ENCODE measurements around the gene SLC7A1.

The SLC7A1 gene

DNA sequence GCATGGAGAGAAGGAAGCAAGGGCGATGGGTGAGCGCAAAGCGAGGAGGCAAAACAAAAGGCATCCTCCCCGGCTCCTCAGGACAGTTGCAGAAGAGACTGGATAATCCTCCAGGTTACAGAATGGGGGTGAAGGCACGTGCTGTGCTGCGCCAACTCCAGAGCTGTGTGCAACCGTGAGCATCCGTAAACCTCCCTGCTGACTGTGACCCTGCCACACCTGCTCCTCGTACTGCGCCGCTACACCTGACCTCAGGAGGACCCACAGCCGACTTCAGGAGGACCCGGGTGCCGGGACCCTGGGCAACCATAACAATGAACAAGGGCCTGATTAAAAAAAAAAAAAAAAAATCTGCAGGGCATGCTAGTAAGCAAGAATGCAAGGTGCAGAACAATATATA, 68.7 kb downstream of the SLC7A1 start:
- DNase-seq = no peak

DNA sequence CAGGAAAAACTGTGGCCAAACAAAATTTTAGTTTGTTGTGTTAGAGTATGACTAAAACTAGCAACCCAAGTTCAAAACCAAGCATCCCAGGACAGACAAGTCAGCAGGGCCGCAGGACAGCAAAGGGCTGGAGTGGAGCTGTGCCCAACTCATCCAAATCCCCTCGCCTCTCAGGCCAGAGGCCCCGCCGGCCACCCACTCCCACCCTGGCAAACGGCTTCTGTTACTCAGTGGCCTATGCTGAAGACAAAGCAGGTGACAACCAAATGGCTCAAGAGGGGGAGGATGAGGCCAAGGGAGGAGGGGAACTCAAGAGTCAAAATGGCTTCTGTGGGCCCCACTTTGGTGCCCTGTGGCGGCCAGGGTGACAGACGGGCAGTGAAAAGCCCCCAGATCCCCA, 69.7 kb downstream of the SLC7A1 start:
- no peak for DNase-seq

DNA sequence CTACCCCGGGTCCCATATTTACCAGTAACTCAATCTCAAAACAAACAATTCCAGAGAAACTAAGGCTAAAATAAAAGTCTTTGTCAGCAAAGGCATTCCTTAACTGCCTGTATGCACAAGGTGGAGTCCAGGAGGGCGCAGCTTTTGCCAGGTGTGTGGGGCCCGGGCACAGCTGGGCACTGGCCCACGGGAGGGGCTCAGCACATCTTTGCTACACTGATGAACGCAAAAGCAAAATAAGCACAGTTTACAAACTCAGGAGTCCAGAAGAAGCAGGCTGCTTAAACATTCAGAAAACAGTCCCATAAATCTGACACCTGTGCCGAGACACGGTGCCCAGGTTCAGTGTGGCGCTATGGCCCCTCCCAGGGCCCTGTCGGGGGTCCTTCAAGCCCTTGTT, 70.8 kb downstream of the SLC7A1 start:
- DNase-seq = no peak

DNA sequence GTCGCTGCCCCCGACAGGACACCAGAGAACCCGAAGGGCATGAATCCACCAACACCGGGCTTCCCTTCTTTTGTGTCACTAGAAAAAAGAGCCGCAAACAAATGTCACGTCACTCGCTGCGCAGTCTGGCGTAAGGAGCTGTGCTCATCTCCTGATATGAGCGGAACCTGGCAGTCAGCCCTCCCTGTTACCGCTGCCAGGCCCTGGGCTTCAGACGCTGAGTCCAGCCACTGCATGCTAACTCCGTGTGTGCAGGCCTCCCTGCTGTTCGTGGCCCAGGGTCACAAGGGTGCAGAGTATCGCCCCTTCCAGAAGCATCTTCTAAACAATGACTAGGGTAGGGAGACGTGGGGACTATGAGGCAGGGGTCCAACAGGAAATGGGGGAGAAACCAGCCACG, 71.3 kb downstream of the SLC7A1 start:
- DNase-seq = no peak

DNA sequence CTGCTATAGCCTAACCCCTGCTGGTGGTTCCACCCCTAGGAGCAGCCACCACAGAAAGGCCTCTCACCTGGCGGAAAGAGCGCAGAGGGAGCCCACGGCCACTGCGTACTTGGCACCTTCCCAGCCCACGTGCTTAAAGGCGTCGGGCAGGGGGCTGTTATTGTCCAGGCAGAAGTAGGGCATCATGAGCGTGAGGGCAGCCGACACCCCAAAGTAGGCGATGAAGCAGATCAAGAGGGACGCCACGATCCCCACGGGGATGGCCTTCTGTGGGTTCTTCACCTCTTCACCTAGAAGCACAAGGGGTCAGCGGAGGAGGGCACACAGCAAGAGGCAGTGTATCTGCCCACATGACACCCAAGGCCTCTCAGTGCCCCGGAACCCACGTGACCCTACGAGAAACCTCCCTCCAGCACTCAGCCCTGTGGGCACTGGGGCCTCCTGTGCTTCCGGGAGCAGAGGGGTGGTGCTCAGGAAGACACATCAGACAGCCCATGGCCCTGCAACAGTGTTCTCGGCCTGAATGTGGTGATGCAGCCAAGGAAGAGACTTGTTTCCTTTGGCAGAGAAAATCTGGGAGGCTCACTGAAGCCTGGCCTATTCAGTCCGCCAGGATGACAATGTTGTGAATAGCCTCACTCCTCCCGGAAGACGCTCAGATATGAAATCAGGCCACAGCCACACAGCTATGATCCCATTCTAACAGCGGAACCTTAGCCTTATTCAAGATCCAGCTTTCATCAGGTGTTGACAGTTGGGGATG, 72.1 kb downstream of the SLC7A1 start:
- DNase-seq = no peak

DNA sequence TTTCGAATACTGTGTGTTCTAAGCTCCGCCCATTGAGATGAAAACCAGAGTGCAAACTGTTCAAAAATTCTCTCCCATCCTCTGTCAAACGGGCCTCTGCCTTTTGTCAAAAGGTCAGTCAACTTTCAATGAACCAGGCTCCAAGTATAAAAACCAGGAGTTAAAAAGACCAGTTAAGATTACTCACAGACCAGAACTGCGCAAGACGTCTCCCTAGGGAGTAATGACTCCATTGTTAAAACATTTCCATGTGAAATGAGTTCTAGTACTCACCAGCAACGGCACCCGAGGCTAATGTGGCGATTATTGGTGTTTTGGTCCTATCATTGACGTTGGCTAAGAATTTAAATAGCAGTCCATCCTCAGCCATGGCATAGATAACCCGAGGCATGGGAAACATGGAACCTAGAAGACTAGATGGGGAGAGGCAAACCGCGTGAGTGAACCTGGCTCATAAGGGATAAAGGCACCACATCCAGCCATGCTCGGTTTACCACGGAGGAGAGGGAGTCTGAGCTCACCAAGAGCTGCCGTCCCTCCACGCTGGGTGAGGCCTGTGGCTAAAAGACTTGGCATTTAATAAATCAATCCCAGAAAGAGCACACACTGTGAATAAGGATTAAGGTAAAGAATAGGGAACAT, 73.3 kb downstream of the SLC7A1 start:
- no peak for DNase-seq

DNA sequence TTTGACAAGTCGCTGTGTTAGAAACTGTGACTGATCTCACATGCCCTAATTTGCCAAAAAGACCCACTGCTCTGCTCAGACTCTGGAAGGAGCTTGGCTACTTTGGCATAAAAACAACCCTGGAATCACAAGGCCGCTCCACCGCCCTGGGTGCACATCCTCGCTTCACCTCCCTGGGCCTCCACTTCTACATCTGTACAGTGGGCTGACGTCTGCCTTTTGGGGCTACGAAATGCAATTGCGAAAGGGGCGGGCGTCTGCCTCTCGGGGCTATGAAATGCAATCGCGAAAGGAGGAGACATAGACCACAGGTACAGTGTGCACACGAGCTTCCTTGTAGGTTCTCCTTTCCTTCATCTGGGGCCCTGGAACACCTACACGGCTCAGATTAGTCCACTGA, 74.2 kb downstream of the SLC7A1 start:
- no peak for DNase-seq

DNA sequence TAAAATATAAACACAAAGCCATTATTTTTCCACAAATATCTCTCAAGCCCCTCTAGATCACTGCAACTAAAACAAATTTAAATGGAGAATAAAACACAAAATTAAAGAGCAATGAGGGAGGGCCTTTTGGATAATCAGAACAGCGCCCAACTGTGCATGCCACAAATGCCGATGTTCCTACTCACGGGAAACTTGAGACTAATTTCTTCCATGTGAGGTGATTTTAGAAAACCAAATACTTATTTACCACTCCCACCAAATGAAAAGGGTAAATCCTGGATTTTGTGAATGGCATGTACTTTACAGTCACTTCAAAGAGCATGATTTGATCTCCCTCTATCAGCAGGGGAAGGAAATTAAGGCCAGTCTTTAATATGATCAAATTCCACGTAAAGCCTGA, 74.8 kb downstream of the SLC7A1 start:
- DNase-seq = no peak

DNA sequence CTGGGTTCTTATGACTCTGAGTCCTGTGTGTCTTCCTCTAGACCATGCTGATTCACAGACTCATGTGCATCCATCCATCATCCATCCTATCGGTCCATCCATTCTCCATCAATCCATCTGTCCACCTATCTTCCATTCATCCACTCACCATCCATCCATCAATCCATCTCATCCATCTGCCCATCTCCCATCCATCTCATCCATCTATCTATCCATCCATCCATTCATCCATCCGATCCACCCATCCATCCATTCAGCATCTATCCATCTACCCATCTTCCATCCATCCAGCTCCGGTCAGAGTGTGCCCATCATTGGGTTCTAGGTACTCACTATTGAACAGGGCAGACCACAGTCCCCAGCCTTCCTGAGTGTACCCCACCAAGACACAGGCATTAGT, 75.6 kb downstream of the SLC7A1 start:
- no peak for DNase-seq

DNA sequence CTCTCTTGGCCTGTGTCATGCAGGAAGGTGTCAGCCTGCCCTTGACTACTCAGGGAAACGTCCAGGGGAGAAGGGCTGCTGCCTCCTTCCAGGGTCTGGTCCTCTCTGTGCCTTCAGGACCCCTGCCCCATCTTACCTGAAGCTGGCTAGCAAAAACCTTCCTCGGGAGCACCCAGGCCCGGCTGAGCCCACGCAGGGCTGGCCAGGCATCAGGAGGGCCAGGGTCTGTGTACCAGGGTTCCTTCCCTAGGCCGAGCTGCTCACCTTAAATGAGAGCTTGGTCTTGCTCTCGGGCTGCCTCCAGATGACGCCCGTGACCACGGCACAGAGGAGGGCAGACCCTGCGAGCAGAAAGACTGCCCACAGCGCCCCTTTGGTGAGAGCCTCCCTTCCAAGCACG, 78.6 kb downstream of the SLC7A1 start:
- DNase-seq = no peak

DNA sequence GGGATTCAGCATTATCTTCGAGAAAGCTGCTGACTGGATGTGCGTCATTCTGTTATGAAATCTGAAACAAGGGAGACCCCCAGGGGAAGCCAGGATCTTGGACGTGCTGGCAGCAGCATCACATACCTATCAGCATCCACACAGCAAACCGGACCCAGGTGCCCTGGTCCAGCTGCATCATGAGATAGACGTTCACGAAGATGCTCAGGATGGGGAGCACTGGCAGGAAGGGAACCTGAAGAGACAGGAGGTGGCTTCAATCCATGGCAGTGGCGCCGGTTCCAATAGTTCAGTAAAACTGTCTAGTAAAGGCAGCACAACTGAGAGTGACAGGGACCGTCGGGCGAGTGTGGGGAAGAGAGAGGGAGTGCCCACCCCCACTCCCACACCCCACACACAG, 79.5 kb downstream of the SLC7A1 start:
- no peak for DNase-seq

DNA sequence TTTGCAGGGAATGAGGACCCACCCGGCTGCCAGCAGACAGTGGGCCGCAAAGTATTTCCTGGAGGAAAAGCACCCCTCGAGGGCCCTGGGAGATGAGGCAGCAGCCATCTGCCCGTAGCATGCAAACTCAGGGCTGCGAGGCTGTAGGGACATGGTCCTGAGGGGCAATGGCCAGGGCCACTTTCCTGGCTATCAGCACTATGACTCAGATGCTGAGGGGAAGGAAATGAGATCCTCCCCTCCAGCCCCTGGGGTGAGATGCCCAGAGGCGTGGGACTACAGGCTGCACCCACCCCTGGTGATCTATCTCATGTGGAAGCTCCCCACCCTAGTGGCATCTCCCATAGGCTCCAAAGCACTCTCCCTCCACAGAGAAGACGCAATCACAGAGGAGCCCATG, 80.1 kb downstream of the SLC7A1 start:
- DNase-seq = no peak

DNA sequence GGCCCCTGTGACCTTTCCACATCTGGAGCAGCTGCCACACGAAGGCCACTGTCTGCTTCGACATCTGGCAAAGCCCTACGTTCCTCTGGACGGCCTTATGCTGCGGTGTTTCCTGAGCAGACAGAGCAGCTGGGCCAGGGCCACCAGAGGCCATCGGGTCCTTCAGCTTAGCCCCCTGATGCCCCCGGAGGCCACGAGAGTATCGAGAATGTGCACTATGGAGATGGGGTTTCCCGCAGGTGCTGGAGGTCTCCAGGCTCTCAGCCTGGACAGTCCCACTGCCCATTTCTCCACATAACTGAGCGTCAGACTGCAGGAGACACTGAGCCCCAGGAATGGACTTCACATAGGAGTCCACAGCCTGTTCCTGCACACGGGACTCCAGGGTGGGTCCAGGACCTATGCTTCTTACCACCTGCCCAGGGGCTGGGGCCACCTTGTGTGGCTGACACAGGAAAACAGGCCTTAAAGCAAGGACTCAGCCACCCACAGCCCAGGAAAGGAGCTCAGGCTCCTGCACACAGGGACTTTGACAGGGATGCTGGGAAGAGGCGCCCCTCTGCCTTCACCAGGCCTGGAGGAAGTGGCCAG, 80.7 kb downstream of the SLC7A1 start:
- DNase-seq = no peak

DNA sequence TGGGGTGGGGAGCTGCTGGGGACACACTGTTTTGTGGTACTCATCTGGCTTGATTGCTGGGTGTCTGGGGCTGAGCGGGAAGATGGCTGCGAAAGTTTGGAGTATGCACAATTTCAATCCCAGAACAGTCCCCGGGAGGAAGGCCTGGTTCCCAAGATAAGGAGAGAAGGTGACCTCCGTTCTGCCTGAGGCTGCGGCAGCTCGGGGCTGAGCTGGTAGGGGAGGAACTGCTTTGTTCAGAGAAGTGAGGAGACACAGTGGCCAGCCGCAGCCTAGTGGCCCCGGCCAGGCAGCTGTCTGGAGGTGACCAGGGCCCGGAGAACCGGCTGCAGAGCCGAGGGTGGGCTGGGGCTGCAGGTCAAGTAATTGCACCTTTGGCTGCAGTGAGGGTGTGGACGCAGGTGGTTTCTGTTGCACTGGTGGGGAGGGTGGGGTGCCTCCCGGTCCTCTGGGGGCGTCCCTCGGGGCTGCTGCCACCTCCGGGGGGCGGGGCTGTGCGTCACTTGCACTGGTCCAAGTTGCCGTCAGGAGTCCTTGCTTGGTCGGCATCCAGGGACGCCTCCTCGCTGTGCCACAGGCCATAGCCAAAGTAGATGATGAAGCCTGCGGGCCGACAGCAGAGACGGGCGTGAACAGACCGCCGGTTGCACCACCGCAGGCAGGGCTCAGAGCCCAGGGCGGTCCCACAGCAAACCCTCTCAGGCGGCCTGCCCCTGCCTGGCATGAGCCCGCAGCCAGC, 81.3 kb downstream of the SLC7A1 start:
- DNase-seq = no peak

DNA sequence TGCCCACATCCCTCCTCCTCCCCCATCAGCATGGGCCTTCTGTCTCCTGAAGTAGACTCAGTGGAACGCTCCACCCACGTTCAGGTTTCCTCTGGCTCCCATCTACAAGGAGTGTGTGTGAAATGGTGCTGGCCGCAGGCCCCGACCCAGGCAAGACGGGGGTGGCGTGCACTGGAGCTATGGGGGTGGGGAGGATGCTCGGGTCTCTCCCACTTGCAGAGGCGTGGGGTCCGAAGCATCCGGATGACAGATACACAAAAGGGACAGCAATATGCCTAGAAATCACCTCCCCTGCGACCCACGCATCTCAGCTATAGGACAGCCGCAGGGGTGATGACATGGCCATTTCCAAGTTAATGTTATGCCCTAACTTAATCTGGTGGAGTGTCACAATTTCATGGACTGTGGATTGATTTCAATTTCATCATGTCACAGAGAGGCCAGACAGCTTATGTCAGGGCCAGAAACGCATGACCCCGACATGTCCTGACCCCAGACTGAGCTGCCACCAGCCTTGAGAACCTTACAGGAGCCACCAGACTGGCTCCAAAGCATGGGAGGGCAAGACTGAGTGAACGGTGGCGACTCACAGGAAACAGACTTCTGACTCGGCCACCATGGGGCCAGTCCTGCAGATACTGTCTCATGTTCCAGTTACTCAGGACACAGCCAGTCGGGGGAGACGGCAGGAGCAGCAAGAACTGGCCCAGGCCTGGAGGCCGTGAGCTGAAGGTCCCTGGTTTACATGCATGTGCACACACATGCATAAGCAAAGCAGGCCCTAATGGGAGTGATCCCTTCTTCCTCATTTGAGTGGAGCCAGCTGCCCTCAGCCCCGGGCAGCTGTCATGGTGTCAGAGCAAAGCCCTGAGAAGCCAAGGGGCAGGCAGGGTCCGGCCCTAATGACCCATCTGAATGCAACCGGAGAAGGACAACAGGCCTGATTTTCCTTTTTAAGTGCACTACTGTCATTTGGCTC, 82.2 kb downstream of the SLC7A1 start:
- DNase-seq = no peak

DNA sequence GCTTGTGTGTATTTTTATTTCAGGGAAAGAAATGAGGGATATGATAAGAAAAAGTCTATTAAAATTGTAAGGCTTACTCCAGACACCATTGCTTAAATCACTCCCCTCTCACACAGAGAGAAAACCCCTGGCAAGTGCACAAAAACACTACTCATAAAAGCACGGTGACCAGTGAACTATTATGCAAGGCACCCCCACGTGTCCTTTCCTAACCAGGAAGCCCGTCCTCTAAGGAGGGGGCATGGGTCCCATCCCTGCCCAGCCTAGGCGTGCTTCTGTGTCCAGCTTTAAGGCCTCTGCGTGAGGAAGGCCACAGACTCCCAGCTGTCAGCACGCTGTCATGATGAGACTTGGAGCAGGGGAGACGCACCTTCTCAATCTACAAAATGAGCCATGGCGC, 83.5 kb downstream of the SLC7A1 start:
- no peak for DNase-seq

DNA sequence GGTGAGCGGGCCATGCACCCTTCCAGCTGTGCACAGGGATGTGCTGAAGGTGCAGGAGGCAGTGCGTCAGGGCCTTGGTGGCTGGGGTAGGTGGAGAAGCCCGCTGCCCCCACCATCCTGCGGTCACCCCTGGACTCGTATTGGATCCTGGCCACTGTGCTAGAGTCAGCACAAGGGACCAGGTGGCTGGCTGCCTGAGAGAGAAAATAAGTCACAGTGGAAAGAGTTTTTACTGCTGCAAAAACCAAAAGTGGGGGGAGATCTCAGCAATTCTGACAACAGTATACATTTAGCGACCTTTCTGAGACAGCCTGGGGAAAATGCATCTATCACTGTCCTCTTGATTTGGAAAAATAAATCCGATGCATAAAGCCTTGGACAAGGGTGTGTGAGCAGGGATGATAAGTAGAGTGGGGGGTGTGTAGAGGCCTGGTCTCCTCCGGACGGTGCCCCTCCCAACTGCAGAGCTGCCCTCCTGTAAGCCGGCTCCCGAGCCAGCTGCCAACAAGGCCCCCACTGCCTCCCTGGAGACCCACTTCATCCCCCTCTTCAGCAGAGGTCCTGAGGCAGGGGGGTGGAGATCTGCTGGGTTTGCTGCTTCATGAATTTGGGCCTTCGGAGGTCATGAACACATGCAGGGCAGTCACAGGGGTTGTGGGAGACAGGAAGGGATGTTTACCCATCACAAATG, 84.2 kb downstream of the SLC7A1 start:
- DNase-seq = no peak

DNA sequence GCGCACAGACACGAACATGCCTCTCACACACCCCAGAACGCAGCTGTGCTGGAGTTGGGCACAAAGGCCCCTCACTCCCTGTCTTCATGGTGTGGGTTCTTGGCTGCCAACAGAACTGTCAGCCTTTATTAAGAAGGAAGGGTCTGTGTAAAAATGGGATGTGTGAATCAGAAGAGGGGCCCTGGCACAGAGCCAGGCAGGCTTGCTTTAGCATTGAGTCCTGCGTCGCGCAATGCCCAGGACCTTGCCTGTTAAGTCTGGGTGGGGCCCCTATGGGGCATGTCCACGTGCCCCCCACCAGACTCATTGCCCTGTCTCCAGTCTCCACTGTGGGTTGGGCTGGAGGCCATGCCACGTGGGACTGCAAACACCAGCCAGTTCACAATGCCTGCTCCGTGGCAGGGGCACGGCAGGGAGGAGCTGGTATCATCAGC, 84.8 kb downstream of the SLC7A1 start:
- no peak for DNase-seq

DNA sequence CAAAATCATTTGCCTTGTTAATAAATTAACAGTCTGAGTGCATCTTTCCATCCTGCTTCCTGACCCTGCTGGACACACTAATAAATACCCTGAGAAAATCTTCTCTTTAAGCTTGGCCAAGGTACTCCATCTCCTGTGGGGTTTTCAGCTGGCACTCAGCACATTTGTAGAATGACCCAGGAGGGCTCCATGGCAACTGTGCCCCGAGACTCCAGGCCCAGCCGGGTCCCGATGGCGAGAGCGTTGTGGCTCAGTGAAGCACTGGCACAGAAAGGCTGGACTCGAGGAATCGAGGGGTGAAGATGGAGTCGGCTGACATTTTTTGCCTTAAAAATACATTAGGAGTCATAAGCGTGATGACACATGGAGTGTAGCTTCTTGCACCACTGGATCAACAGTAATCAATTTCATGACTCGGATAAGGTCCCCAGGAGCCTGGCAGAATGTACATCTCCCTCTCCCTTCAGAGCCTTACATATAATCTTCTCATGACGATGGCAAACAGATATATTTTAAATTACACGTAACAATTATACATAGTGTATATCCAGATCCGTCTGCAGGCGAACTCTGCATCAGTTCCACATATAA, 85.4 kb downstream of the SLC7A1 start:
- DNase-seq = no peak

DNA sequence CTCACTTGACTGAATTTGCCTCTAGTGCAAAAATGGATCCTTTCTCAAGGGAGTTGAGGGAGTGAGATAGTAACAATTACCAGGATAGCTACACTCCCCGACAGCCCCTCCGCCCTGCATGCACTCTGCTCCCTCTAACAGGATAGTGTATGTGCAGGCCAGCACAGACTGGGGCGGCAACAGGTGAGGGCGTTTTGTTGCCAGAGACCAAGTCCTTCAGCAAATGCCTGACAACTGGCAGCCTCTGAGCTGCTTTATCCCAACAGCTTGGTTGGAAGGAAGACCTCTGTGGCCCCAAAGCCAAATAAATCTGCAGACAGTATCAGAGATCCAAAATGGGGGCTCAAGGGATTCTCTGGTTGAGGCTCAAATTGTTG, 86.6 kb downstream of the SLC7A1 start:
- no peak for DNase-seq

DNA sequence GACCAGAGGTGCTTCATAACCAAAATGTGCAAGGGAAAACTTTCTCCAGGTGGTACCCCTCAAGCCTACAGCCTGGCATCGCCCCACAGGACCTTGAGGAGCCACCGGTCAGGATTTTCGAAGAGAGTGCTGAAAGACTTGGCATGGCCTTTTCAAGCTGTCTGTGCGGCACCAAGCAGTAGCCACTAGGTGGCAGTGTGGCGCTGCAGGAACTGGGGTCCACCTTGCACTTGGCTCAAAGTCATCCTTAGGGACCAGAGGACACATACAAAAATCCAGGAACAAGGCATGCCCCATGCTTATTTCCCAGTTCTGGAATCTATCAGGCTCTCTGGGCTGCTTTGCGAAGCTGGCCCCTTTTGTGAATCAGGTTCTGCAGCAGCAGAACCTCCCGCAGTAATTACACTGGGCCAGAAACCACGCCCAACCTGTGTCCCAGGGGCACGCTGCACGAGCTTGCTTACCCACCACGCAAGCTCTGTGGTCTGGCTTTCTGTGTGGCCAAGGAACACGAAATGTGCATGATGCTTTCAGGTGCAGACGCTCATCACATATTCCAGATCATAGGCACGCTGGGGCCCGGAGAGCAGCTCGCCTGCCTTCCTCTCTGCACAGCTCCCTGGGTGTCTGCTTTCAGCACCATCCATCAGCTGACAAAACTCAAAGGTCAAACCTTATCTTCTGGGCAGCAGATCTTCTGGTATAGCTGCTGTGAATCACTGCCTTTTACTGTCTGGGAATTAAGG, 87.2 kb downstream of the SLC7A1 start:
- DNase-seq = peak; percentile 45

All from NCI-H1694 treated with DMSO at 0.1 percent for 48 hours (cell line).